GM23338 (cell line): ENCODE data around the gene ERC1. TPM values are rescaled to one million over a fixed set of nuclear protein-coding genes. Genes with fewer than 3 reads are reported as not detected.

ENCODE experiments used
- ATAC-seq: fragments of 200-7000 bp; cut with Tn5 transposase; 3 replicates; pipeline ENCODE4 v1.9.1; 2020
- DNase-seq: peaks from one replicate; pipeline ENCODE4 v3.0.0-alpha.2; 2015; ENCODE audit warnings: low spot score
- H2AFZ ChIP-seq: fragments of 200-600 bp; sonication (generic); 2 replicates; pipeline ENCODE4 v1.8.0; 2016; ENCODE audit warnings: antibody characterized with exemption, mild to moderate bottlenecking, moderate library complexity
- H3F3A ChIP-seq: fragments of 200-600 bp; sonication (generic); replicated peaks from 2 replicates; pipeline ENCODE4 v1.8.0; 2017; ENCODE audit warnings: antibody characterized with exemption, mixed run types, low read depth
- H3K27ac ChIP-seq: fragments of 200-600 bp; sonication (generic); 2 replicates; pipeline ENCODE4 v1.6.1; 2016; ENCODE audit warnings: low read depth
- H3K27me3 ChIP-seq: fragments of 200-600 bp; sonication (generic); 2 replicates; pipeline ENCODE4 v1.8.0; 2016; ENCODE audit warnings: mild to moderate bottlenecking, mixed run types, moderate library complexity; ENCODE audit not compliant: insufficient read depth
- H3K36me3 ChIP-seq: fragments of 200-600 bp; sonication (generic); 2 replicates; pipeline ENCODE4 v1.8.0; 2016; ENCODE audit warnings: mild to moderate bottlenecking; ENCODE audit not compliant: insufficient read depth
- H3K4me1 ChIP-seq: fragments of 200-600 bp; sonication (generic); 2 replicates; pipeline ENCODE4 v1.8.0; 2016; ENCODE audit warnings: mild to moderate bottlenecking, moderate library complexity; ENCODE audit not compliant: insufficient read depth
- H3K4me2 ChIP-seq: fragments of 200-600 bp; sonication (generic); 2 replicates; pipeline ENCODE4 v1.7.1; 2017; ENCODE audit warnings: mixed run types
- H3K4me3 ChIP-seq: fragments of 200-600 bp; sonication (generic); 2 replicates; pipeline ENCODE4 v1.6.1; 2016; ENCODE audit warnings: mixed run types
- H3K79me2 ChIP-seq: fragments of 200-600 bp; sonication (generic); replicated peaks from 2 replicates; pipeline ENCODE4 v1.8.0; 2017; ENCODE audit warnings: mild to moderate bottlenecking; ENCODE audit not compliant: insufficient read depth
- H3K9me2 ChIP-seq: fragments of 200-600 bp; sonication (generic); 2 replicates; pipeline ENCODE4 v1.8.0; 2017; ENCODE audit not compliant: insufficient read depth
- H4K20me1 ChIP-seq: fragments of 200-600 bp; sonication (generic); replicated peaks from 2 replicates; pipeline ENCODE4 v1.8.0; 2017; ENCODE audit warnings: mild to moderate bottlenecking; ENCODE audit not compliant: insufficient read depth
- H3K27ac Mint-ChIP-seq: 2 replicates; pipeline ENCODE4 v1.8.0; 2020; ENCODE audit warnings: inconsistent platforms, mild to moderate bottlenecking, moderate library complexity, mixed read lengths
- H3K27me3 Mint-ChIP-seq: 3 replicates; pipeline ENCODE4 v1.8.0; 2022; ENCODE audit warnings: low read depth, mild to moderate bottlenecking, moderate library complexity, mixed read lengths, inconsistent platforms; ENCODE audit not compliant: insufficient read depth, poor library complexity
- H3K36me3 Mint-ChIP-seq: 3 replicates; pipeline ENCODE4 v1.8.0; 2021; ENCODE audit warnings: low read depth, mild to moderate bottlenecking, inconsistent platforms, moderate library complexity, mixed read lengths
- H3K4me1 Mint-ChIP-seq: 3 replicates; pipeline ENCODE4 v1.8.0; 2020; ENCODE audit warnings: mild to moderate bottlenecking, inconsistent platforms, mixed read lengths
- H3K4me3 Mint-ChIP-seq: 3 replicates; pipeline ENCODE4 v1.8.0; 2021; ENCODE audit warnings: moderate library complexity, mild to moderate bottlenecking, inconsistent platforms, mixed read lengths
- H3K9me3 Mint-ChIP-seq: 3 replicates; pipeline ENCODE4 v1.8.0; 2020; ENCODE audit warnings: moderate library complexity, mild to moderate bottlenecking, inconsistent platforms, mixed read lengths
- CTCF ChIP-seq, 2 experiments: fragments of 200-600 bp in 1 of 2; sonication (generic) in 1 of 2; conservative IDR thresholded peaks; 2 replicates each; pipeline versions ENCODE4 v1.5.1 to v1.6.1; 2016 to 2017; ENCODE audit warnings: antibody characterized with exemption in 2 of 2, low read depth in 2 of 2, mild to moderate bottlenecking in 2 of 2, moderate library complexity in 1 of 2
- ETS1 ChIP-seq: IDR thresholded peaks from 2 replicates; pipeline ENCODE4 v1.6.1; 2016; ENCODE audit warnings: antibody characterized with exemption
- EZH2phosphoT487 ChIP-seq: fragments of 200-600 bp; sonication (generic); IDR thresholded peaks from one replicate; pipeline ENCODE4 v1.8.1; 2018; ENCODE audit warnings: antibody characterized with exemption; ENCODE audit not compliant: unreplicated experiment
- JUNB ChIP-seq: IDR thresholded peaks from one replicate; pipeline ENCODE4 v1.6.1; 2016; ENCODE audit warnings: antibody characterized with exemption; ENCODE audit not compliant: unreplicated experiment
- POLR2AphosphoS5 ChIP-seq: IDR thresholded peaks from 2 replicates; pipeline ENCODE4 v1.6.1; 2016; ENCODE audit warnings: antibody characterized with exemption, low read depth
- REST ChIP-seq: IDR thresholded peaks from one replicate; pipeline ENCODE4 v1.6.1; 2018; ENCODE audit warnings: antibody characterized with exemption; ENCODE audit not compliant: unreplicated experiment
- STAT1 ChIP-seq: IDR thresholded peaks from one replicate; pipeline ENCODE4 v1.6.1; 2016; ENCODE audit warnings: antibody characterized with exemption; ENCODE audit not compliant: unreplicated experiment
- ZNF114 ChIP-seq: fragments of 250-450 bp; sonication (Bioruptor Pico); IDR thresholded peaks from 2 replicates; pipeline ENCODE4 v1.5.0; 2020; ENCODE audit warnings: mild to moderate bottlenecking, moderate library complexity
- ZNF331 ChIP-seq: fragments of 250-450 bp; sonication (Bioruptor Pico); IDR thresholded peaks from 2 replicates; pipeline ENCODE4 v1.5.0; 2020; ENCODE audit warnings: low read depth, mild to moderate bottlenecking, moderate library complexity
- ZNF462 ChIP-seq: fragments of 250-450 bp; sonication (Bioruptor Pico); IDR thresholded peaks from 2 replicates; pipeline ENCODE4 v1.5.0; 2020; ENCODE audit warnings: mild to moderate bottlenecking, moderate library complexity
- polyA plus RNA-seq: library from polyadenylated mRNA; unstranded; fragments of >200 nt; fragmentation: Nextera tagmentation; extraction: Ambion mirVana; gene quantifications from 2 replicates; pipeline ENCODE4 v1.2.1, GENCODE V29; 2016
- total RNA-seq: library from RNA; depleted of rRNA; stranded (reverse); fragments of >200 nt; shearing (Covaris generic); gene quantifications from 2 replicates; pipeline ENCODE4 v1.2.3, GENCODE V29; 2014

Gene ERC1
- total and polyA plus RNA-seq, 2 experiments from 2014 or later = 28.1 to 35.3 TPM

- TF ChIP-seq ETS1 = no peak
- no peak for TF ChIP-seq CTCF (conservative IDR thresholded peaks at IDR 0.05; ENCODE audit: low read depth in 2 of 2)
- TF ChIP-seq ZNF114 (CRISPR knock-in tag) = no peak
- TF ChIP-seq STAT1 = no peak
- no peak for TF ChIP-seq ZNF331 (CRISPR knock-in tag)
- TF ChIP-seq POLR2AphosphoS5 = no peak
- TF ChIP-seq JUNB = no peak
- TF ChIP-seq EZH2phosphoT487 = no peak
- TF ChIP-seq REST = no peak
These were observed 386.1 kb downstream of the ERC1 start for GRCh38 chr12:1377117-1377516.

GRCh38 chr12:1377681-1378080 is 386.7 kb downstream of the ERC1 start:
- no peak overlapping the region for H2AFZ ChIP-seq
- no peaks in the 10 kb centered on the region for H4K20me1 ChIP-seq
- Mint-ChIP-seq H3K36me3 (peaks cover 8% of the 10 kb centered on the region), H3K9me3 (peaks cover 3% of the 10 kb centered on the region; the same call in 1 of the 3 replicates), H3K4me3 (no peak overlapping the region), H3K27ac (no peak overlapping the region), H3K27me3 (peaks cover 3% of the 10 kb centered on the region), H3K4me1 (peaks cover 17% of the 10 kb centered on the region)
- H3K27ac ChIP-seq = no peak overlapping the region
- no peaks in the 10 kb centered on the region for H3F3A ChIP-seq
- H3K79me2 ChIP-seq = no peaks in the 10 kb centered on the region
- H3K9me2 ChIP-seq = 0 out of 2 replicates have a peak, but pooled peaks cover 2% of the 10 kb centered on the region
- ATAC-seq = no peak
- H3K27me3 ChIP-seq = no peaks in the 10 kb centered on the region
- H3K4me2 ChIP-seq = no peak overlapping the region
- no peaks in the 10 kb centered on the region for H3K36me3 ChIP-seq
- no peak for DNase-seq
- H3K4me3 ChIP-seq = no peak overlapping the region
- H3K4me1 ChIP-seq = peaks cover 4% of the 10 kb centered on the region; the same call in 1 of the 2 replicates
- no peak for TF ChIP-seq ZNF462 (CRISPR knock-in tag)
- TF ChIP-seq POLR2AphosphoS5 = no peak

More at GRCh38 chr12:1377117-1377516, 386.1 kb downstream of the ERC1 start:
- ATAC-seq = no peak
- Histone ChIP-seq H4K20me1 (no peaks in the 10 kb centered on the region), H3K36me3 (no peaks in the 10 kb centered on the region), H3K4me3 (no peak overlapping the region), H3K4me2 (no peak overlapping the region), H3K4me1 (peaks cover 4% of the 10 kb centered on the region; the same call in 1 of the 2 replicates), H2AFZ (no peak overlapping the region), H3K27ac (no peak overlapping the region), H3F3A (no peaks in the 10 kb centered on the region), H3K27me3 (no peaks in the 10 kb centered on the region), H3K9me2 (0 out of 2 replicates have a peak, but pooled peaks cover 2% of the 10 kb centered on the region), H3K79me2 (no peaks in the 10 kb centered on the region)
- peaks cover 8% of the 10 kb centered on the region for H3K36me3 Mint-ChIP-seq
- no peak overlapping the region for H3K4me3 Mint-ChIP-seq
- H3K4me1 Mint-ChIP-seq = peaks cover 17% of the 10 kb centered on the region
- H3K9me3 Mint-ChIP-seq = peaks cover 3% of the 10 kb centered on the region; the same call in 1 of the 3 replicates
- no peak overlapping the region for H3K27ac Mint-ChIP-seq
- peaks cover 3% of the 10 kb centered on the region for H3K27me3 Mint-ChIP-seq
- no peak for DNase-seq
